ENCODE measurements around the gene TSBP1.
"Not testable (repeated sequence)": the region's sequence is repeated elsewhere in the genome, so short reads cannot be mapped to it uniquely, and the experiment has no call there.

The TSBP1 gene

GRCh38 chr6:32273801-32274577 lies 97.7 kb downstream of the TSBP1 start:
- not testable (repeated sequence) for DNase-seq

- no peak for DNase-seq
Observed at GRCh38 chr6:32271429-32271828, 100.3 kb downstream of the TSBP1 start.

GRCh38 chr6:32268459-32268858 lies 103.2 kb downstream of the TSBP1 start:
- not testable (repeated sequence) for DNase-seq

DNA sequence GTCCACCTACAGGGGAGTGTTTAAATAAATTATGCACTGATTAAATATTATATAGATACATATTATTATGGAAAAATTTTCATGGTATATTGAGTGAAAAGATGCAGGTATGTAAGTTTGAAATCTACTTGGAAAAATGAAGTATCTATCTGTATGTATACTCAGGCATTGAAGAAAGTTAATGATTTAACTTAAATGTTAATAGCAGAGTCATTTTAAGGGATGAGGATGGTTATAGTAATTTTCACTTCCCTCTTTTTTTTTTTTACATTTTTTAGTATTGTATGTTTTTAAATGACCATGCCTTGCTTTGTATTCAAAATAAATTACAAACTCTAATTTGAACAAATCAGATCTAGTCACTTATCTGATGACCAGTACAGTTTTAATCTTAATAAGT lies 104.7 kb downstream of the TSBP1 start:
- DNase-seq, result no peak

DNA sequence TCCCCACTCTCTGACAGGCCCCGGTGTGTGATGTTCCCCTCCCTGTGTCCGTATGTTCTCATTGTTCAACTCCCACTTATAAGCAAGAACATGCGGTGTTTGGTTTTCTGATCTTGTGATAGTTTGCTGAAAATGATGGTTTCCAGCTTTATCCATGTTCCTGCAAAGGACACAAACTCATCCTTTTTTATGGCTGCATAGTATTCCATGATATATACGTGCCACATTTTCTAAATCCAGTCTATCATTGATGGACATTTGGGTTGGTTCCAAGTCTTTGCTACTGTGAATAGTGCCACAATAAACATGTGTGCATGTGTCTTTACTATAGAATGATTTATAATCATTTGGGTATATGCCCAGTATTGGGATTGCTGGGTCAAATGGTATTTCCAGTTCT lies 114.4 kb downstream of the TSBP1 start:
- DNase-seq, result not testable (repeated sequence)

- no peak for DNase-seq
Observed at GRCh38 chr6:32255199-32256153, 116.2 kb downstream of the TSBP1 start.

DNA sequence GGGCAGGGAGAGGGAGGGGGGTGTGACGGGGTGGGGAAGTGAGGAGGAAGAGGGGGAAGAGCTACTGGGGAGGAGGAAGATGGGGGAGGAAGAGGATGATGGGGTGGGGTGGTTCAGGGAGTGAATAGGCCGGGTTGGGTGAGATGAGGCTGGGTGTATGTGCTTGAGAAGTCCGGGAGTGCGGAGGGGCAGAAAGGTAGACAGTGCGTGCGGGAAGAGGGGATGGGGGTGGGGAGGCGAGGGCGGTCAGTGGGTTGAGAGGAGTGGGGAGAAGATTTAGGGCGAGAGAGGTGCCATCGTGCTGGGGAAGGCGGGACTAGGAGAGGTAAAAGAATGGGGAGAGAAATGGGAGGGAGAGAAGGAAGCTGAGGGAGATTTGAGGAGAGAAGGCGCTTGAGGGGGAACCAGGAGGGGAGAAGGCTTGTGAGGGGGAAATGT lies 116.9 kb downstream of the TSBP1 start:
- DNase-seq, result no peak

DNA sequence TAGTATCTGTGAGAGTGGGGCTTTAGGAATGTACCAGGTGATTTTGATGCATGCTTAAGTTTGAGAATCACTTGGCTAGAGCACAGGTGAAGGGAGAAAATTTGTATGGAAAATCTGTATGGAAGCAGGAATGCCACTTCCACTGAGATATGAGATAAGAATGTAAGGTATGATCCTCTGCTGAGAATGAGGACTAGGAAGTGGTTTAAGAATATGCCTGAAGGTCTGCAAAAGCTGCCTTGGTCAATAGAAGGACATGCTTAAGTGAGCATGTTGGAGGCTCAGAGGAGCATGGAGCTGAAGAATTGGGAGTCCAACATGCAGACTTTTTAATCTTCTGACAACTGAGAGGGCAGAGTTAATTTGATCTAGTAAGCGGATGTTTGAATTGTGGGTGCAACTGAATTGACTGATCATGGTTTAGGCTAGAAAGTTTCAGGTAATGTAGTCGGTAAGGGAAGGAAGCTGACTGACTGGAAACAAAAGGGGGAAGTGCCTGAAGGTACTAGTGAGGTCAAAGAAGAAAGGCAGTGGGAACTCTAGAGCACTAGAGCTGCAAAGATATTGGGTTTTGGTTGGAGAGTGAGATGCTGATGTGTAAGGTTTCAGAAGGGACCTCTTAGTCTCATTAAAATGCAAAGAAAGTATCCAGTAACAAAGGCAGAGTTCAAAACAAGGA lies 119.2 kb downstream of the TSBP1 start:
- DNase-seq, result no peak

DNA sequence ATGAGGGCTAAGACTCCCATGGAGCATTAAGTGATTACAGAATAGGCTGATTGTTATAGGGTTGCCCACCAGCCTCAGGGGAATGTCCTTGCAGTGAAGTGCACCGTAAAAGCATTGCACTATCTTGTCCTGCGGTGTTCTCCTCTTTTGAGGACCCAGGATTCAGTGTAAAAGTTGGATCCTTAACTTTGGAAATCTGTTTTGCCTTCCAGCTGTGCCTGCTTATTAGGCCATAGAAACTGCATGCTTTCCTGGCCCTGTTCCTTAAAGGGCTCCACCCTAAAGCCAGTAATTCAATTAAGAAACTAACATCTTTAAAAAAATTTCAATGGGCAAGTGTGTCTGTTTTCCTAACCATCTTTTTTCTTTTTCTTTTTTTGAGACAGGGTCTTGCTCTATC lies 122.4 kb downstream of the TSBP1 start:
- no peak for DNase-seq

GRCh38 chr6:32247401-32247800 lies 124.3 kb downstream of the TSBP1 start:
- no peak for DNase-seq

DNA sequence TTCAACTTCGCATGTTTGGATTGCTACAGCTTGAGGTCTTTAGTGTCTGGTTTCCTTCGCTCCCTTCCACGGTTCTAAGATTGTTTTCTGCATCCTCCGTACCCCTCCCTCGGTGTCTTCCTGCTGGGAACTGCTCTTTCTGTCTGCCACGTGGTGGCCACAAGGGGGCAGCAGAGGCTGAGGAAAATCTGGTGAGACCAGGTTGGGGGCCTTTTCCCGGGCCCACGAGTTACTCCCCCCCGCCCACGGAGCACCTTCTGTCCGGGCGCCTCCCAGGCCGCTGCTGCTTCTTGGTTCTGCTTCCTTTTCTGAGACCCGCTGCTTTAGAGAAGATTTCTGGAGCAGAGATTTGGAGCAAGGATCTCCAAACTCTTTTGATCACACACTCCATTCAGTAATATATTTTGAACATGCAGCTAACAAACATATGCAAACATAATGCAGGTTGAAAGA lies 126.7 kb downstream of the TSBP1 start:
- peak; percentile 29 for DNase-seq

- DNase-seq, result no peak
Observed at GRCh38 chr6:32244270-32244669, 127.4 kb downstream of the TSBP1 start.
